ENCODE measurements around the gene CASKIN2.

The CASKIN2 gene

DNA sequence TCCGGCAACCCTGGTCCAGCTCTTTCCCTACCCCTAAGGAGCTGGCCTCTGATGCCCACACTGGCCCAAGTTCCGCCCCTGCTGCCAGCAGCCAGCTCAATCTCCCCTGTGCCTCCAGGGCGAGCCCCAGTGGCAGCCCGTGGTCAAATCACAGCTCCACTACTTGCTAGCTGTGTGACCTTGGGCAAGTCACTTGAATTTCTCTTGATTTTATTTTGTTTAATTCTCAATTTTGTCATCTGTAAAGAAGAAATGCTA is 10.3 kb downstream of the CASKIN2 start:
- H3K36me3 ChIP-seq (ENCODE audit: control insufficient read depth in 2 of 2, insufficient read depth in 2 of 2, low read length in 2 of 2): peaks cover 19 to 26% of the 10 kb centered on the region in 2 donors
- peaks cover 3 to 7% of the 10 kb centered on the region in 2 donors for H3K4me1 ChIP-seq (ENCODE audit: control insufficient read depth in 2 of 2, insufficient read depth in 2 of 2, low read length in 2 of 2)
- H3K27me3 ChIP-seq (ENCODE audit: control insufficient read depth in 2 of 2, insufficient read depth in 2 of 2, low read length in 2 of 2): no peaks in the 10 kb centered on the region
- H3K9ac ChIP-seq (ENCODE audit: low read depth in 1 of 2, low read length in 2 of 2): no peak overlapping the region
- no peak overlapping the region for H3K27ac ChIP-seq (ENCODE audit: low read depth in 2 of 2, low read length in 2 of 2)
- no peak overlapping the region for H3K4me3 ChIP-seq (ENCODE audit: low read length in 2 of 2)
- H3K9me3 ChIP-seq (ENCODE audit: control insufficient read depth in 2 of 2, low read length in 2 of 2): no peaks in the 10 kb centered on the region

DNA sequence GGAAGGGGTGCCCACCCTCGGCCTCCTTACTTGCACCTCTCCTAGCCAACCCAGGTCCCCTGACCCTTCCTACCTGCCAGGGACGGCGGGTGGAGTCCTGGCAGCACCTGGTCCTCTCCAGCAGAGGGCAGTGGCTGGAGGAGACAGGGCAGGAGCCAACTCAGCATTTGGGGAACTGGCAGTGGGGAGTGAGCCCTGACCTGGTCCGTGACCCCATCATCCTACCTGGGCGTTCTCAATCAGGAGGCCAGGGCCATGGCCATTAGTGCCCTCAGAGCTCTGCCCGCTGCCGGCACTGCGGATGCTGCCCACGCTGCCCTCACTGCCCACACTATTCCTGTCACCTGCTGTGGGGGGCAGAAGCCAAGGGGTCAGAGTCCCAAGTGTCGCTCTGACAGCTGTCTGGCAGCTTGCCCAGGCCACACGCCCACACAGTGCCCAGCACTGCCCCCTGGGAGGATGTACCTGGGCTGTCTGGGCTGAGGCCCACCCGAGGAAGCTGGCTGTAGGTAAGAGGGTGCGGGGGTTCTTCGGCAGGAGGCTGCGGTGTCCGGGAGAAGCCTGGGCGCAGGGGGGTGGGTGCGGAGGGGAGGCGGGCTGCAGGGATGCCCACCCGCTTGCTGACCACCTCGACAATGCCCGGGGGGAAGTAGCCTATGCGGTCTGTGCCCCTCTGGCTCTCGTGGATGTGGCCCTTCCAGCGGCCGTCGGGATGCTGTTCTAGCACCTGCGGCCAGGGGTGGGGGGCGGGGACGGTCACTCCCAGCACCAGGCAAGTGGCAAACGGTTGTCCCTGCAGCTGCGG is 10.8 kb downstream of the CASKIN2 start:
- Histone ChIP-seq H3K27ac (ENCODE audit: low read depth in 2 of 2, low read length in 2 of 2) (no peak overlapping the region), H3K4me1 (ENCODE audit: control insufficient read depth in 2 of 2, insufficient read depth in 2 of 2, low read length in 2 of 2) (peaks cover 3 to 5% of the 10 kb centered on the region in 2 donors), H3K4me3 (ENCODE audit: low read length in 2 of 2) (no peak overlapping the region), H3K36me3 (ENCODE audit: control insufficient read depth in 2 of 2, insufficient read depth in 2 of 2, low read length in 2 of 2) (peaks cover 19 to 28% of the 10 kb centered on the region in 2 donors), H3K9ac (ENCODE audit: low read depth in 1 of 2, low read length in 2 of 2) (no peak overlapping the region), H3K27me3 (ENCODE audit: control insufficient read depth in 2 of 2, insufficient read depth in 2 of 2, low read length in 2 of 2) (no peaks in the 10 kb centered on the region), H3K9me3 (ENCODE audit: control insufficient read depth in 2 of 2, low read length in 2 of 2) (no peaks in the 10 kb centered on the region)

DNA sequence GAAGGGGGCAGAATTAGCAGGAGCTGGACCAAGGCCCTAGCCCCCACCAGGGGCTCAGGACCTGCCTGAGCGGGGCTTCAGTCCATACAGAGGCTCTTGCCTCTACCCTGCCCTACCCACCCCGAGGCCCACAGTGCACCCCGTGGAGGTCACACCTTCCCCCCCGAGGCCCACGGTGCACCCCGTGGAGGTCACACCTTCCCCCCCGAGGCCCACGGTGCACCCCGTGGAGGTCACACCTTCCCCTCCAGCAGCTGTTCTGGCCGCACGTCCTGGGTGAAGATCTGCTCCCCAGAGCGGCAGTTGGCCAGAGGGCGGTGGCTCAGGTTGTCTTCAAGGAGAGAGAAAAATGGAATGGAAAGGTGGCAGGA is 11.4 kb downstream of the CASKIN2 start:
- no peaks in the 10 kb centered on the region for H3K27me3 ChIP-seq (ENCODE audit: control insufficient read depth in 2 of 2, insufficient read depth in 2 of 2, low read length in 2 of 2)
- no peak overlapping the region for H3K4me3 ChIP-seq (ENCODE audit: low read length in 2 of 2)
- H3K4me1 ChIP-seq (ENCODE audit: control insufficient read depth in 2 of 2, insufficient read depth in 2 of 2, low read length in 2 of 2): peaks cover 0 to under 1% of the 10 kb centered on the region in 2 donors
- no peak overlapping the region for H3K9ac ChIP-seq (ENCODE audit: low read depth in 1 of 2, low read length in 2 of 2)
- peaks cover 24 to 31% of the 10 kb centered on the region in 2 donors for H3K36me3 ChIP-seq (ENCODE audit: control insufficient read depth in 2 of 2, insufficient read depth in 2 of 2, low read length in 2 of 2)
- no peaks in the 10 kb centered on the region for H3K9me3 ChIP-seq (ENCODE audit: control insufficient read depth in 2 of 2, low read length in 2 of 2)
- H3K27ac ChIP-seq (ENCODE audit: low read depth in 2 of 2, low read length in 2 of 2): no peak overlapping the region

DNA sequence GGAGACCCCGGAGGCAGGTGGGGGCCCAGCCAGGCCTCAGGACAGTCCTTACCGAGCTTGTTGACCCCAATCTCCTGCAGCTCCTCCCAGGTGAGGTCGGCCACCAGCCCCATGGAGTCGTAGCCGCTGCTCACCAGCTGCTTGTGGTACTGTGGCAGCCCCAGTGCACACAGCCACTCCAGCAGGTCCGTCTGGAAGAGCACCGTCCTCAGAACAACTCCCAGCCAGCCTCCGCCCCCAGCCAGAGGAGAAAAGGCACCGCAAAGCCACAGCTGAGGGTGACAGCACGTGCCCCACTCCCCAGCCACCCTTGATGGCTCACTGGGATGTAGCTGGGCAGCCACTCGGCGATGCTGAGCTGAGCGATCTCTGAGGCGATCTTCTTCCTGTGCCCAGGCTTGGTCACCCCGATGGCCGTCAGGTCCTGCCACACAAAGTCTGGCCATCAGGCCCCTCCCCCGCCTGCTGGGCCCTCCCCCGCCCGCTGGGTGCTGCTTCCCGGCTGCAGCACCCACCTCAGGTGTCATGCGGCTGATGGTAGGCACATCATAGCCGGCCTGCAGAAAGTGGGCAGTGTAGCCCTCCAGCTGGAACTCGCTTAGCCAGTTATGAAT is 11.9 kb downstream of the CASKIN2 start:
- H3K9me3 ChIP-seq (ENCODE audit: control insufficient read depth in 2 of 2, low read length in 2 of 2): no peaks in the 10 kb centered on the region
- H3K4me1 ChIP-seq (ENCODE audit: control insufficient read depth in 2 of 2, insufficient read depth in 2 of 2, low read length in 2 of 2): no peaks in the 10 kb centered on the region
- no peaks in the 10 kb centered on the region for H3K27me3 ChIP-seq (ENCODE audit: control insufficient read depth in 2 of 2, insufficient read depth in 2 of 2, low read length in 2 of 2)
- H3K27ac ChIP-seq (ENCODE audit: low read depth in 2 of 2, low read length in 2 of 2): no peak overlapping the region
- H3K4me3 ChIP-seq (ENCODE audit: low read length in 2 of 2): no peak overlapping the region
- H3K9ac ChIP-seq (ENCODE audit: low read depth in 1 of 2, low read length in 2 of 2): no peak overlapping the region
- peaks cover 28 to 36% of the 10 kb centered on the region in 2 donors for H3K36me3 ChIP-seq (ENCODE audit: control insufficient read depth in 2 of 2, insufficient read depth in 2 of 2, low read length in 2 of 2)

DNA sequence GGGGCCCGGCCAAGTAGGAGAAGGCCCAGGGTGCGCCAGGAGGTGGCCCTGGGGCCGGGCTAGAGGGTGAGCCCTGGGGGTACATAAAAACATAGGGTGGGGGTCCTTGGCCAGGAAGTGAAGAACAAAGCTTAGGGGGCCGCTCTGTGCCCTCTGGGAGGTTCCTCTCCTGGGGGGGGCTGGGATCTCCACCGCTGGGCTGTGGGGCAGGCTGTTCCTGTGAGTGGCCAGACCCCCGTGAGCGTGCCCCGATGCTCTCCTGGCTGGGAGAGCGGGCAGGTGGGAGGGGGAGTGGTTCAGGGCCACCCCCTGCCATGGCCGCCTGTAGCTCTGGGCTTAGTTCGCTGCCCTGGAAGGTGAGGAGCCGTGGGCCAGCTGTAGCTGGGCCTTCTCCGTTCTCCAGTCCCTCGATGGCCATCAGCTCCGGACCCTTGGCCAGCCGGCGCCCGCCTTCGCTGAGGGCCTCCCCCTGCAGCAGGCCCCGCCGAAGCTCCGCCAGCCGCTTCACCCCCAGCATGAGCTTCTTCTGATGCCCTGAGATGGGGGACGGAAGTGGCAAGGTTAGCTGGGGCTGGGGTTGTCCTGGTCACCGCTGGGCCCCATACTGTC is 12.5 kb downstream of the CASKIN2 start:
- Histone ChIP-seq H3K27ac (ENCODE audit: low read depth in 2 of 2, low read length in 2 of 2) (no peak overlapping the region), H3K9ac (ENCODE audit: low read depth in 1 of 2, low read length in 2 of 2) (no peak overlapping the region), H3K4me3 (ENCODE audit: low read length in 2 of 2) (no peak overlapping the region), H3K4me1 (ENCODE audit: control insufficient read depth in 2 of 2, insufficient read depth in 2 of 2, low read length in 2 of 2) (no peaks in the 10 kb centered on the region), H3K27me3 (ENCODE audit: control insufficient read depth in 2 of 2, insufficient read depth in 2 of 2, low read length in 2 of 2) (no peaks in the 10 kb centered on the region), H3K9me3 (ENCODE audit: control insufficient read depth in 2 of 2, low read length in 2 of 2) (no peaks in the 10 kb centered on the region), H3K36me3 (ENCODE audit: control insufficient read depth in 2 of 2, insufficient read depth in 2 of 2, low read length in 2 of 2) (peaks cover 34 to 39% of the 10 kb centered on the region in 2 donors)

DNA sequence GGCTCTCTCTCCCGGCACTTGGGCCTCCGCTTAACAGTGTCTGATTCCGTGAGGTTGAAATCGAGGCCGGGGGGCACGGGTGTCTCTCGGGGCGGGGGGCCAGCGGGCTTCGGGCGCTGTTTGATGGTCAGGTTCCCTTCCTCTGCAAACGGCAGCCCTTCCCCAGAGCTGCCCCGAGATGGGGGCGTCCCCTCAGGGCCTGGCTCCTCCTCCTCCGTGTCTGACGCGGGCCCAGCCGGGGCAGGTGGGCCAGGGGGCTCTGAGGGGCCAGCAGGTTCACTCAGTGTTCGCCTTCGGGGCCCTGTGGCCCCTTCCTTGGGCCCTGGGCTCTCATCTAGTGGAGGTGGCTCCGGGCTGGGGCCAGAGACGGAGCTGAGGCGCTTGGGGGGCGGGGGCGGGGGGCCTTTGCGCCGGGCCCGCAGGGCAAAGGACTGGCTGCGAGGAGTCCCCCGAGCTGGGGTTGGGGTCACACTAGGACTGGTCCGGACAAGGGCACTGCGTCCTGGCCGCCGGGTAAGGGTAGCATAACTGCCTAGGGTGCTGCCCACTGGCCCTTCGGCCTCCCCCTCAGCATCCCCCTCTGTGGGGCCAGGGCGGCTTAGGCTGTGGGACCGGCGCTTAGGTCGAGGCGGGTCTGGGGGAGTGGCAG is 13.1 kb downstream of the CASKIN2 start:
- Histone ChIP-seq H3K36me3 (ENCODE audit: control insufficient read depth in 2 of 2, insufficient read depth in 2 of 2, low read length in 2 of 2) (peaks cover 35 to 38% of the 10 kb centered on the region in 2 donors), H3K4me3 (ENCODE audit: low read length in 2 of 2) (no peak overlapping the region), H3K27me3 (ENCODE audit: control insufficient read depth in 2 of 2, insufficient read depth in 2 of 2, low read length in 2 of 2) (no peaks in the 10 kb centered on the region), H3K4me1 (ENCODE audit: control insufficient read depth in 2 of 2, insufficient read depth in 2 of 2, low read length in 2 of 2) (no peaks in the 10 kb centered on the region), H3K9me3 (ENCODE audit: control insufficient read depth in 2 of 2, low read length in 2 of 2) (no peaks in the 10 kb centered on the region), H3K27ac (ENCODE audit: low read depth in 2 of 2, low read length in 2 of 2) (no peak overlapping the region), H3K9ac (ENCODE audit: low read depth in 1 of 2, low read length in 2 of 2) (no peak overlapping the region)

DNA sequence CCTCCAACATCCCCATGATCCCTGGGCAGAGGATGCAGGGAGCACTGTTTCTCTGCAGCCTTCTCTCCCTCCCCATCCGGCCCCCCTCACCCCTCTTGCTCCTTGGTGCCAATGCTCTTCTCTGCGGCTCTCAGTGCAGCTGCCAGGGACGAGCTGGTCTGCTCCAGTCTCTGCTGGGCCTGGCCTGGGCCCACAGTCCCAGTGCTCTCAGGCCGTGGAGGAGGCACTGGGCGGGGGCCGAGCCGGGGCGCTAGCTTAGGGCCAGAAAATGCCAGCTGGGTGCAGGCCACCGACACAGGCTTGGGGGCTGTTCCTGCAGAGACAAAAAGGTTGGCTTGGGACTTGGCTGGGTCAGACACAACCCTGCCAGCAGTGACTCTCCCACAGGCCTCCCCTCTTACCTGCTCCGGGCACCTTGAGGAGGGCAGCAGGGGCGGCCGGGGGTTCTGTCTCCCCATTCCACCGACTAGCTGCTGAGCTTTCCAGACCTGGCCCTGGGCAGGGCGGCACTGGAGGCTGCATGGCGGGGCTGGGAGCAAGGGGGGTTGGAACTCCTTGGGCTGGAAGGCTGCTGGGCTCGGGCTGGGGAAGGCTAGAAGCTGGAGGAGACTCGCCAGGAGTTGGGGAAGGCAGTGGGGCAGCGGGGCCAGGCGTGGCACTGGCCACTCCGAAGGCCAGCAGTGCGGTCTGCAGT is 13.8 kb downstream of the CASKIN2 start:
- Histone ChIP-seq H3K36me3 (ENCODE audit: control insufficient read depth in 2 of 2, insufficient read depth in 2 of 2, low read length in 2 of 2) (peaks cover 31 to 37% of the 10 kb centered on the region in 2 donors), H3K27ac (ENCODE audit: low read depth in 2 of 2, low read length in 2 of 2) (no peak overlapping the region), H3K4me1 (ENCODE audit: control insufficient read depth in 2 of 2, insufficient read depth in 2 of 2, low read length in 2 of 2) (no peaks in the 10 kb centered on the region), H3K27me3 (ENCODE audit: control insufficient read depth in 2 of 2, insufficient read depth in 2 of 2, low read length in 2 of 2) (no peaks in the 10 kb centered on the region), H3K9ac (ENCODE audit: low read depth in 1 of 2, low read length in 2 of 2) (no peak overlapping the region), H3K4me3 (ENCODE audit: low read length in 2 of 2) (no peak overlapping the region), H3K9me3 (ENCODE audit: control insufficient read depth in 2 of 2, low read length in 2 of 2) (no peaks in the 10 kb centered on the region)

DNA sequence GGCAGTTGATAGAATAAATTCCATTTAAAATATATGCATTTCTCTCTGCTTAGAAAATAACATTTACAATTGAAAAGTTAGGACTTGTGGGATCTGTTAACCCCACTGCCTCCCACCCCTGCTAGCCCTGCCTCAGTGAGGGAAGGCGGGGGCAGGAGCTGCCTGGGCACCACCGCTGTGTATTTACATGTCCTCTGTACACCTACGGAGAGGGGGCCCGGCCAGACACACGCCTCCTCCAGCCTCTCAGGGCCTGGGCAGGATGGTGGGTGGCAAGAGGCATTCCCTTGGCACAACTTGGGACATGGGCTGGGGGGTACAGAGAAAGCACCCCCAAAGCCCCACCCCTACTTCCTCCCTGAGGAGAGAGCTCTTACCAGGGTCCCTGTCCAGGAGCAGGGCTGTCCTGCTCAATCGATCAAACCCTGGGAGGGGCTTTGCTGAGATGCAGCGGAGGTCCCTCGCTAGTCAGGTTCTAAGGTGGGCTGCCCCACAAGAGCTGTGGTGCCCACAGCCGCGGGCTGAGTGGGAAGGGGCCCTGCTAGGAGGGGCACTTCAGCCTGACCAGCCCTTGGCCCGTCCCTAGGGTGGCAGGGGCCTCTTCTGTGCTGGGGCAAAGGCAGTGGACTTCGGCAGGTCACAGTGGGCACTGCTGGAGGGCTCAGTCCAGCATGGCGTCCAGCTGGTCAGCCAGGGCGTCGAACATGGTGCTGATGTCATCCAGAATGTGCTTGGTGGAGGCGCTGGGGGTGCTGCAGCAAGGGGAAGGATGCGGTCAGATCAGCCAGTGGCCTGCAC is 14.7 kb downstream of the CASKIN2 start:
- peaks cover 38% of the 10 kb centered on the region in 2 donors for H3K36me3 ChIP-seq (ENCODE audit: control insufficient read depth in 2 of 2, insufficient read depth in 2 of 2, low read length in 2 of 2)
- H3K27me3 ChIP-seq (ENCODE audit: control insufficient read depth in 2 of 2, insufficient read depth in 2 of 2, low read length in 2 of 2): no peaks in the 10 kb centered on the region
- H3K9ac ChIP-seq (ENCODE audit: low read depth in 1 of 2, low read length in 2 of 2): no peak overlapping the region
- no peaks in the 10 kb centered on the region for H3K4me1 ChIP-seq (ENCODE audit: control insufficient read depth in 2 of 2, insufficient read depth in 2 of 2, low read length in 2 of 2)
- no peak overlapping the region for H3K27ac ChIP-seq (ENCODE audit: low read depth in 2 of 2, low read length in 2 of 2)
- H3K4me3 ChIP-seq (ENCODE audit: low read length in 2 of 2): no peak overlapping the region
- H3K9me3 ChIP-seq (ENCODE audit: control insufficient read depth in 2 of 2, low read length in 2 of 2): no peaks in the 10 kb centered on the region

DNA sequence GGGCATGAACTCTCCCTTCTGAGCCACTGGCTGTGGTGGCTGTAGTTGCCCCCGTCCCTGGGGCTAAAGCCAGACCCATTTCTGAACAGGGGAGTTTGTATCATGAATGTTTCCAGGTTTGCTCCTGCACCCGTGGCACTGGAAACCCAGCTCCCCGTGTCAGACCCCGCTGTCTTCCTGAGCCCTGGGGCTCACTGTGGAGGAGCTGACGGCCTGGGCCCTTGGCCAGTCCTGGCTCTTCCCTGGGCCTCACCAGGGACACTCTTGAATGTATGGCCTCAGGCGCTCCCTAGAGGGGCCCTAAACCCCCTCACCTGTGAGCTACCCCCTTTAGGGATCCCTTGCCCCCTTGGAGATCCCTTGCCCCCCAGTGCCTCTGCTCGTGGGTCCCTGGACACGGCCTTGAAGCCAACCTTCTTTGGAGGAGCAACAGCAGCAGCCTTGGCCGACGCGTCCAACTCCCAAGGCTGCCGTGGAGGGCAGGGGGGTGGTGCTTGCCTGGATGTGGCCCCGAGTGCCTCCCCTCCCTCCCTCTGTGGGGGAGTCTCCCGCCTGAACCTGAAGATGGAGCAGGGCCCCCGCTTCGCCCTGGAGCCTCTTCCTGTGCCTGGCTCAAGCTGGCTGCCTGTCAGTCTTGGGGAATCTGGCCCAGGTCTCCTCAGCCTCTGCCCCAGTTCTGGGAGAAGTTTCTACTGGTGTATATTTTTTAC is 15.9 kb downstream of the CASKIN2 start:
- Histone ChIP-seq H3K27ac (ENCODE audit: low read depth in 2 of 2, low read length in 2 of 2) (no peak overlapping the region), H3K9ac (ENCODE audit: low read depth in 1 of 2, low read length in 2 of 2) (no peak overlapping the region)

More for the DNA sequence above, 15.9 kb downstream of the CASKIN2 start:
- Histone ChIP-seq H3K4me1 (ENCODE audit: control insufficient read depth in 2 of 2, insufficient read depth in 2 of 2, low read length in 2 of 2) (no peaks in the 10 kb centered on the region), H3K36me3 (ENCODE audit: control insufficient read depth in 2 of 2, insufficient read depth in 2 of 2, low read length in 2 of 2) (peaks cover 40 to 49% of the 10 kb centered on the region in 2 donors), H3K27me3 (ENCODE audit: control insufficient read depth in 2 of 2, insufficient read depth in 2 of 2, low read length in 2 of 2) (no peaks in the 10 kb centered on the region), H3K4me3 (ENCODE audit: low read length in 2 of 2) (no peak overlapping the region), H3K9me3 (ENCODE audit: control insufficient read depth in 2 of 2, low read length in 2 of 2) (no peaks in the 10 kb centered on the region)
